Measurements from ENCODE around the gene INPP5E. TPM values are rescaled to one million over a fixed set of nuclear protein-coding genes. Genes with fewer than 3 reads are reported as not detected.

The INPP5E gene
- total RNA-seq, 1 donor from 2014 or later = 23.6 TPM

DNA sequence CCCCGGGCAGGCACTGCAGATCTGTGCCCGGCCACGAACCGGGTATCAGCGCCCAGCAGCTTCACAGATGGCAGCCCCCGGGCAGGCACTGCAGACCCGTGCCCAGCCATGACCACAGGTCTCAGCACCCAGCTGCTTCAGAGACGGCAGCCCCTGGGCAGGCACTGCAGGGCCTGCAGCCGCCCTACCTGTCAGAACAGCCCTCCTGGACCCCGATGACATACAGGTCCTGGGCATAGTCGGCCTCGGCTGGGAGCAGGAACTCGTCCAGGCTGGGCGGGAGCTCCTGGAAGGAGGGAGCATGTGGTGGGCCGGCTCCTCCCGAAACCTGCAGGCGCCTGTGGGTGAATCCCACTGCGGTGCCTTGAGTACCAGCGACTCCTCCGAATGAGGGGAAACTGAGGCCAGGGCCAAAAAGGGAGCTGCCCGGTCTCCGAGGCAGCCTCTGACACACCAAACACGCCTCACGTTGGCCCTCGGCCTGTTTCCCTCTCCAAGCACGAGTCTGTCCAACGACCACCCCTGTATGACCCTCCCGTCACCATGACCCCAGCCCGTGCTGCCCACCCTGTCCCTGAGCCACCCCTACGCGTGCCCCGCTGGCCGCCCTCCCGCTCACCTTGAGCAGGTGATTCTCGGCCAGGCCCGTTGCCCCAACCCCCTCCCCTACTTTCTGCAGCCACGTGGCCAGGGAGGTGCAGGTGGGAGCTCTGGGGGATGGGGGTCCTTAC is 5.6 kb downstream of the INPP5E start:
- Mint-ChIP-seq H3K4me3 (ENCODE audit: unreplicated experiment) (no peak overlapping the region), H3K27ac (ENCODE audit: unreplicated experiment) (no peak overlapping the region), H3K9me3 (ENCODE audit: unreplicated experiment) (no peaks in the 10 kb centered on the region), H3K36me3 (ENCODE audit: low read depth, unreplicated experiment) (peaks cover 10% of the 10 kb centered on the region), H3K4me1 (ENCODE audit: unreplicated experiment) (peaks cover 13% of the 10 kb centered on the region), H3K27me3 (ENCODE audit: unreplicated experiment) (peaks cover 8% of the 10 kb centered on the region)
- no peak for DNase-seq (ENCODE audit: low spot score)
- no peak for TF ChIP-seq CTCF (IDR thresholded peaks at IDR 0.05; ENCODE audit: unreplicated experiment)

- Mint-ChIP-seq H3K27me3 (ENCODE audit: unreplicated experiment) (peaks cover 8% of the 10 kb centered on the region), H3K4me1 (ENCODE audit: unreplicated experiment) (peaks cover 13% of the 10 kb centered on the region), H3K27ac (ENCODE audit: unreplicated experiment) (no peak overlapping the region), H3K9me3 (ENCODE audit: unreplicated experiment) (no peaks in the 10 kb centered on the region), H3K4me3 (ENCODE audit: unreplicated experiment) (no peak overlapping the region), H3K36me3 (ENCODE audit: low read depth, unreplicated experiment) (peaks cover 13% of the 10 kb centered on the region)
- no peak for DNase-seq (ENCODE audit: low spot score)
- TF ChIP-seq CTCF (IDR thresholded peaks at IDR 0.05; ENCODE audit: unreplicated experiment) = no peak
These were observed 6.5 kb downstream of the INPP5E start for GRCh38 chr9:136433043-136433715.

- DNase-seq (ENCODE audit: low spot score) = no peak
- Mint-ChIP-seq H3K27ac (ENCODE audit: unreplicated experiment) (no peak overlapping the region), H3K4me3 (ENCODE audit: unreplicated experiment) (no peak overlapping the region), H3K9me3 (ENCODE audit: unreplicated experiment) (no peaks in the 10 kb centered on the region), H3K4me1 (ENCODE audit: unreplicated experiment) (peaks cover 12% of the 10 kb centered on the region), H3K27me3 (ENCODE audit: unreplicated experiment) (peaks cover 5% of the 10 kb centered on the region), H3K36me3 (ENCODE audit: low read depth, unreplicated experiment) (peaks cover 10% of the 10 kb centered on the region)
- no peak for TF ChIP-seq CTCF (IDR thresholded peaks at IDR 0.05; ENCODE audit: unreplicated experiment)
These were observed 7.1 kb downstream of the INPP5E start for GRCh38 chr9:136432591-136432990.

DNA sequence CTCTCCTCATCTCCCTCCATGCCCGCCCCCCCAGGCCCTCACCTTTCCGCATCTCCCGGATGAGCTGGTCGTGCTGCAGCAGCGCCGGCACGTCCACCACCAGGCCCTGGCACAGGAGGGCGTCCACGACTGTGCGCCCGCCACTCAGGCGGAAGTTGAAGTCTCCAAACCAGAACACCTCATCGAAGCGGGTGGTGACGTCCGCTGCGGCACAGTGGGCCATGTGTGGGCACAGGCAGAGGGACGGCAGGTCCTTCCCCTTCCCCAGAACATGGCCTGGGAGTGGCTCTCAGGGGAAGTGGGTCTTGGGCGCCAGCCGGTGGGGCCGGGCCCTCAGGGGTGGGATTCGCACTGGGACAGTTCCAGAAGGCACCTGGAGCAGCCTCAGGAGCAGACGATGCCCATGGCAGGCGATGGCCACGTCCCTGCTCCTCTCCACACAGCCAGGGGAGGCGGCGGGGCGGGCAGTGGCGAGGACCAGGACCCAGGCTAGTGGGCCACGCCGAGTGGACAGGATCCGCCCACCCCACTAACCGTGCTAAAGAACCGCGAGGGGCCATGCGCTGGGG is 7.8 kb downstream of the INPP5E start:
- DNase-seq (ENCODE audit: low spot score) = no peak
- no peak for TF ChIP-seq CTCF (IDR thresholded peaks at IDR 0.05; ENCODE audit: unreplicated experiment)
- H3K4me1 Mint-ChIP-seq (ENCODE audit: unreplicated experiment) = peaks cover 5% of the 10 kb centered on the region
- H3K36me3 Mint-ChIP-seq (ENCODE audit: low read depth, unreplicated experiment) = peaks cover 11% of the 10 kb centered on the region
- no peaks in the 10 kb centered on the region for H3K9me3 Mint-ChIP-seq (ENCODE audit: unreplicated experiment)
- no peak overlapping the region for H3K4me3 Mint-ChIP-seq (ENCODE audit: unreplicated experiment)
- H3K27me3 Mint-ChIP-seq (ENCODE audit: unreplicated experiment) = peaks cover 4% of the 10 kb centered on the region
- no peak overlapping the region for H3K27ac Mint-ChIP-seq (ENCODE audit: unreplicated experiment)

Measured in endothelial cell (in vitro differentiated cells).